Measurements from ENCODE around the gene IFT80. TPM values are rescaled to one million over a fixed set of nuclear protein-coding genes. Genes with fewer than 3 reads are reported as not detected.
A peak's percentile ranks its signal among the peaks of the same experiment; 100 is the strongest.

IFT80 gene
- 10 to 100 TPM; 27.5 to 29.7 TPM for total RNA-seq

- ChIA-PET CTCF (interaction anchor here (0.9 to 1.5 kb wide), 3 partner anchors 16 to 51 kb away, joined by 3 read pairs; partner anchors contain the start of gene TRIM59), POLR2A (interaction anchor here (0.6 to 2.3 kb wide), 14 partner anchors 8 to 174 kb away, joined by 3 to 76 read pairs (median 4); partner anchors contain the start of genes C3orf80 and TRIM59)
- DNase-seq: peak; percentile 97
- Mint-ChIP-seq H3K4me1 (ENCODE audit: low read depth) (peaks cover 44% of the 10 kb centered on the region), H3K9me3 (ENCODE audit: insufficient read depth) (no peaks in the 10 kb centered on the region), H3K4me3 (peak within 1 kb of the TSS; percentile 94), H3K27me3 (ENCODE audit: low read depth) (no peaks in the 10 kb centered on the region), H3K27ac (peak within 1 kb of the TSS; percentile 97), H3K36me3 (ENCODE audit: low read depth) (peaks cover 46% of the 10 kb centered on the region)
- ATAC-seq: peak; percentile 90
Measured at GRCh38 chr3:160399125-160400029, at the start of gene IFT80, which contains the start of gene SMC4. Gene IFT80 (minus strand): TSS chr3:160399225. CDS start chr3:160384600, 14,625 bp downstream. Gene SMC4 (plus strand): TSS chr3:160399650. CDS start chr3:160400827, 1,177 bp downstream.

- Mint-ChIP-seq H3K9me3 (ENCODE audit: insufficient read depth) (no peaks in the 10 kb centered on the region), H3K27me3 (ENCODE audit: low read depth) (no peaks in the 10 kb centered on the region), H3K4me1 (ENCODE audit: low read depth) (peaks cover 51% of the 10 kb centered on the region), H3K36me3 (ENCODE audit: low read depth) (peaks cover 59% of the 10 kb centered on the region), H3K4me3 (peak overlapping the region; percentile 89), H3K27ac (no peak overlapping the region)
- CTCF ChIA-PET: interaction anchor here (2.0 kb wide), 1 partner anchor 12 kb away, joined by 9 read pairs; no protein-coding TSS in a partner anchor
- ATAC-seq: no peak
- POLR2A ChIA-PET: interaction anchor here (4.0 kb wide), 1 partner anchor 48 kb away, joined by 76 read pairs; the partner anchor contains the start of genes IFT80 and SMC4
- no peak for DNase-seq
Measured at GRCh38 chr3:160447544-160447943, 48.5 kb upstream of the IFT80 start.

- CTCF ChIA-PET: no interaction called here
- Mint-ChIP-seq H3K4me1 (ENCODE audit: low read depth) (peaks cover 59% of the 10 kb centered on the region), H3K27ac (no peak overlapping the region), H3K4me3 (peak overlapping the region; percentile 51), H3K27me3 (ENCODE audit: low read depth) (no peaks in the 10 kb centered on the region), H3K36me3 (ENCODE audit: low read depth) (peaks cover 66% of the 10 kb centered on the region), H3K9me3 (ENCODE audit: insufficient read depth) (no peaks in the 10 kb centered on the region)
- no peak for DNase-seq
- no peak for ATAC-seq
- POLR2A ChIA-PET: interaction anchor here (1.0 to 1.1 kb wide), 2 partner anchors 16 to 37 kb away, joined by 3 read pairs; no protein-coding TSS in a partner anchor
Measured at GRCh38 chr3:160446522-160447056, 47.6 kb upstream of the IFT80 start.

GRCh38 chr3:160445854-160446253, 46.8 kb upstream of the IFT80 start:
- peaks cover 69% of the 10 kb centered on the region for H3K36me3 Mint-ChIP-seq (ENCODE audit: low read depth)
- H3K27me3 Mint-ChIP-seq (ENCODE audit: low read depth): no peaks in the 10 kb centered on the region
- H3K9me3 Mint-ChIP-seq (ENCODE audit: insufficient read depth): no peaks in the 10 kb centered on the region
- ChIA-PET POLR2A (interaction anchor here (0.7 to 1.1 kb wide), 3 partner anchors 11 to 36 kb away, joined by 3 to 4 read pairs (median 3); no protein-coding TSS in a partner anchor), CTCF (no interaction called here)
- DNase-seq: no peak
- H3K4me3 Mint-ChIP-seq: peak overlapping the region; percentile 36
- peaks cover 59% of the 10 kb centered on the region for H3K4me1 Mint-ChIP-seq (ENCODE audit: low read depth)
- peak overlapping the region; percentile 56 for H3K27ac Mint-ChIP-seq
- ATAC-seq: no peak

GRCh38 chr3:160444411-160444810, 45.4 kb upstream of the IFT80 start:
- ChIA-PET POLR2A (no interaction called here), CTCF (no interaction called here)
- peaks cover 73% of the 10 kb centered on the region for H3K36me3 Mint-ChIP-seq (ENCODE audit: low read depth)
- peaks cover 56% of the 10 kb centered on the region for H3K4me1 Mint-ChIP-seq (ENCODE audit: low read depth)
- H3K4me3 Mint-ChIP-seq: no peak overlapping the region
- ATAC-seq (no peak), DNase-seq (no peak)
- H3K9me3 Mint-ChIP-seq (ENCODE audit: insufficient read depth): no peaks in the 10 kb centered on the region
- H3K27me3 Mint-ChIP-seq (ENCODE audit: low read depth): no peaks in the 10 kb centered on the region
- no peak overlapping the region for H3K27ac Mint-ChIP-seq

GRCh38 chr3:160440687-160441086, 41.7 kb upstream of the IFT80 start:
- no peaks in the 10 kb centered on the region for H3K9me3 Mint-ChIP-seq (ENCODE audit: insufficient read depth)
- H3K4me1 Mint-ChIP-seq (ENCODE audit: low read depth): peaks cover 70% of the 10 kb centered on the region
- ChIA-PET CTCF (no interaction called here), POLR2A (interaction anchor here (3.8 kb wide), 1 partner anchor 9 kb away, joined by 31 read pairs; the partner anchor contains the start of gene TRIM59)
- H3K4me3 Mint-ChIP-seq: no peak overlapping the region
- peaks cover 76% of the 10 kb centered on the region for H3K36me3 Mint-ChIP-seq (ENCODE audit: low read depth)
- ATAC-seq (no peak), DNase-seq (no peak)
- no peaks in the 10 kb centered on the region for H3K27me3 Mint-ChIP-seq (ENCODE audit: low read depth)
- no peak overlapping the region for H3K27ac Mint-ChIP-seq

- H3K36me3 Mint-ChIP-seq (ENCODE audit: low read depth): peaks cover 79% of the 10 kb centered on the region
- ChIA-PET CTCF (interaction anchor here (1.7 kb wide), 1 partner anchor 48 kb away, joined by 4 read pairs; no protein-coding TSS in a partner anchor), POLR2A (interaction anchor here (0.7 to 3.8 kb wide), 2 partner anchors 13 to 37 kb away, joined by 3 to 31 read pairs; partner anchors contain the start of genes SMC4 and TRIM59)
- peaks cover 50% of the 10 kb centered on the region for H3K4me1 Mint-ChIP-seq (ENCODE audit: low read depth)
- H3K4me3 Mint-ChIP-seq: no peak overlapping the region
- H3K27me3 Mint-ChIP-seq (ENCODE audit: low read depth): no peaks in the 10 kb centered on the region
- H3K27ac Mint-ChIP-seq: no peak overlapping the region
- no peaks in the 10 kb centered on the region for H3K9me3 Mint-ChIP-seq (ENCODE audit: insufficient read depth)
- DNase-seq: no peak
- peak; percentile 48 for ATAC-seq
Measured at GRCh38 chr3:160437083-160437455, 38.0 kb upstream of the IFT80 start.

GRCh38 chr3:160435747-160436146, 36.7 kb upstream of the IFT80 start:
- no peak for ATAC-seq

GRCh38 chr3:160435095-160435494, 36.1 kb upstream of the IFT80 start:
- peak overlapping the region; percentile 49 for H3K27ac Mint-ChIP-seq
- H3K36me3 Mint-ChIP-seq (ENCODE audit: low read depth): peaks cover 76% of the 10 kb centered on the region
- ATAC-seq: no peak
- no peak overlapping the region for H3K4me3 Mint-ChIP-seq
- no peaks in the 10 kb centered on the region for H3K27me3 Mint-ChIP-seq (ENCODE audit: low read depth)
- no peak for DNase-seq
- CTCF ChIA-PET: interaction anchor here (0.9 to 2.7 kb wide), 4 partner anchors 9 to 22 kb away, joined by 3 to 9 read pairs (median 4); partner anchors contain the start of gene TRIM59
- no peaks in the 10 kb centered on the region for H3K9me3 Mint-ChIP-seq (ENCODE audit: insufficient read depth)
- H3K4me1 Mint-ChIP-seq (ENCODE audit: low read depth): peaks cover 42% of the 10 kb centered on the region
- POLR2A ChIA-PET: interaction anchor here (0.5 to 1.8 kb wide), 6 partner anchors 11 to 127 kb away, joined by 3 to 6 read pairs (median 4); no protein-coding TSS in a partner anchor

More at GRCh38 chr3:160435747-160436146, 36.7 kb upstream of the IFT80 start:
- Mint-ChIP-seq H3K4me3 (no peak overlapping the region), H3K36me3 (ENCODE audit: low read depth) (peaks cover 79% of the 10 kb centered on the region), H3K4me1 (ENCODE audit: low read depth) (peaks cover 45% of the 10 kb centered on the region), H3K27me3 (ENCODE audit: low read depth) (no peaks in the 10 kb centered on the region), H3K9me3 (ENCODE audit: insufficient read depth) (no peaks in the 10 kb centered on the region), H3K27ac (no peak overlapping the region)
- no peak for DNase-seq
- ChIA-PET CTCF (interaction anchor here (0.6 to 2.7 kb wide), 4 partner anchors 13 to 23 kb away, joined by 3 to 9 read pairs (median 4); partner anchors contain the start of gene TRIM59), POLR2A (interaction anchor here (0.8 to 1.8 kb wide), 5 partner anchors 13 to 36 kb away, joined by 3 to 6 read pairs (median 4); no protein-coding TSS in a partner anchor)

- ATAC-seq (no peak), DNase-seq (no peak)
- no peaks in the 10 kb centered on the region for H3K27me3 Mint-ChIP-seq (ENCODE audit: low read depth)
- H3K27ac Mint-ChIP-seq: no peak overlapping the region
- no peaks in the 10 kb centered on the region for H3K9me3 Mint-ChIP-seq (ENCODE audit: insufficient read depth)
- peaks cover 37% of the 10 kb centered on the region for H3K4me1 Mint-ChIP-seq (ENCODE audit: low read depth)
- ChIA-PET CTCF (interaction anchor here (1.4 to 2.7 kb wide), 2 partner anchors 8 to 15 kb away, joined by 3 to 9 read pairs; partner anchors contain the start of gene TRIM59), POLR2A (no interaction called here)
- peaks cover 72% of the 10 kb centered on the region for H3K36me3 Mint-ChIP-seq (ENCODE audit: low read depth)
- H3K4me3 Mint-ChIP-seq: no peak overlapping the region
Measured at GRCh38 chr3:160434071-160434470, 35.0 kb upstream of the IFT80 start.

- DNase-seq (no peak), ATAC-seq (no peak)
- POLR2A ChIA-PET: interaction anchor here (1.0 to 1.2 kb wide), 2 partner anchors 11 to 21 kb away, joined by 3 read pairs; no protein-coding TSS in a partner anchor
- H3K4me3 Mint-ChIP-seq: no peak overlapping the region
- peak overlapping the region; percentile 34 for H3K27ac Mint-ChIP-seq
- H3K36me3 Mint-ChIP-seq (ENCODE audit: low read depth): peaks cover 73% of the 10 kb centered on the region
- CTCF ChIA-PET: no interaction called here
- H3K4me1 Mint-ChIP-seq (ENCODE audit: low read depth): peaks cover 10% of the 10 kb centered on the region
- no peaks in the 10 kb centered on the region for H3K9me3 Mint-ChIP-seq (ENCODE audit: insufficient read depth)
- no peaks in the 10 kb centered on the region for H3K27me3 Mint-ChIP-seq (ENCODE audit: low read depth)
Measured at GRCh38 chr3:160427832-160428424, 28.9 kb upstream of the IFT80 start.
